GM12878 (cell line): Measurements from ENCODE around the gene DLG1. TPM values are rescaled to one million over a fixed set of nuclear protein-coding genes. Genes with fewer than 3 reads are reported as not detected.

ENCODE experiments used
- ATAC-seq: fragments of 200-7000 bp; cut with Tn5 transposase; 3 replicates; pipeline ENCODE4 v1.9.1; 2020; ENCODE audit warnings: mild to moderate bottlenecking, moderate library complexity
- BruUV-seq: library from RNA; stranded (reverse); fragments of 400-500 nt; replicated peaks from 2 replicates; lab custom pipeline; 2021; lab: Mats Ljungman, UMichigan
- CTCF ChIA-PET: fragments of 300-600 bp; sonication (Branson Sonifier 250); formaldehyde crosslinking; extraction: SDS; loops from one replicate; lab custom pipeline; 2021; ENCODE audit warnings: inconsistent platforms; lab: Yijun Ruan, JAX
- POLR2A ChIA-PET: fragments of 350-600 bp; formaldehyde crosslinking; extraction: SDS; loops from one replicate; lab custom pipeline; 2021; ENCODE audit warnings: inconsistent platforms; lab: Charles Lee
- RAD21 ChIA-PET: fragments of 300-600 bp; sonication (Branson Sonifier 250); formaldehyde crosslinking; loops from one replicate; lab custom pipeline; 2023; ENCODE audit warnings: antibody characterized with exemption; ENCODE audit not compliant: unreplicated experiment; lab: Charles Lee
- SMC1A ChIA-PET: fragments of 300-600 bp; sonication (Branson Sonifier 250); formaldehyde crosslinking; loops from one replicate; lab custom pipeline; 2023; ENCODE audit not compliant: unreplicated experiment, uncharacterized antibody; lab: Charles Lee
- DNase-seq: peaks from one replicate; pipeline ENCODE4 v3.0.0-alpha.2; 2011; ENCODE audit warnings: low read depth, low spot score
- FAIRE-seq: peaks from 3 replicates; lab custom pipeline; 2011; peaks lifted over from hg19 to GRCh38; lab: Jason Lieb, UNC
- H2AFZ ChIP-seq: 2 replicates; pipeline ENCODE4 v1.6.0; 2011; ENCODE audit warnings: low read depth, low read length, control low read depth; ENCODE audit not compliant: control insufficient read depth
- H3K27ac ChIP-seq: 2 replicates; pipeline ENCODE4 v1.5.1; 2011; ENCODE audit warnings: control low read depth; ENCODE audit not compliant: control insufficient read depth, insufficient read depth
- H3K27me3 ChIP-seq, 2 experiments: replicated peaks in 1 of 2; 2 replicates each; pipeline versions ENCODE4 v1.6.0 to v1.6.1; 2011; ENCODE audit warnings: low read length in 1 of 2; ENCODE audit not compliant: control insufficient read depth in 2 of 2, insufficient read depth in 2 of 2
- H3K36me3 ChIP-seq, 2 experiments: 2 replicates each; pipeline ENCODE4 v1.5.1; 2011; ENCODE audit warnings: low read length in 1 of 2; ENCODE audit not compliant: control insufficient read depth in 2 of 2, insufficient read depth in 2 of 2
- H3K4me1 ChIP-seq: 2 replicates; pipeline ENCODE4 v1.6.1; 2011; ENCODE audit warnings: mild to moderate bottlenecking, low read length, moderate library complexity, mixed read lengths; ENCODE audit not compliant: control insufficient read depth, insufficient read depth
- H3K4me2 ChIP-seq: 2 replicates; pipeline ENCODE4 v1.6.0; 2011; ENCODE audit warnings: control low read depth; ENCODE audit not compliant: control insufficient read depth, insufficient read depth
- H3K4me3 ChIP-seq: fragments of 200-600 bp; sonication (generic); 2 replicates; pipeline ENCODE4 v1.5.1; 2016
- H3K79me2 ChIP-seq: 2 replicates; pipeline ENCODE4 v1.6.0; 2011; ENCODE audit warnings: low read length; ENCODE audit not compliant: control insufficient read depth, insufficient read depth
- H3K9ac ChIP-seq: 2 replicates; pipeline ENCODE4 v1.8.0; 2011; ENCODE audit warnings: low read length, control low read depth, mixed read lengths; ENCODE audit not compliant: control insufficient read depth, insufficient read depth
- H3K9me3 ChIP-seq: replicated peaks from 3 replicates; pipeline ENCODE4 v1.5.1; 2011; ENCODE audit warnings: mild to moderate bottlenecking, low read length; ENCODE audit not compliant: control insufficient read depth, insufficient read depth
- H4K20me1 ChIP-seq: 2 replicates; pipeline ENCODE4 v1.6.0; 2011; ENCODE audit not compliant: control insufficient read depth, insufficient read depth
- ATF7 ChIP-seq: fragments of 450-650 bp; IDR thresholded peaks from 2 replicates; pipeline ENCODE4 v1.6.1; 2016; ENCODE audit warnings: low read depth, mild to moderate bottlenecking
- EZH2 ChIP-seq: IDR thresholded peaks from 2 replicates; pipeline ENCODE4 v1.6.1; 2012; ENCODE audit warnings: low read depth, mild to moderate bottlenecking, control low read depth, inconsistent platforms, low read length, borderline replicate concordance; ENCODE audit not compliant: control insufficient read depth
- JUND ChIP-seq: IDR thresholded peaks from 2 replicates; pipeline ENCODE4 v1.6.1; 2012; ENCODE audit warnings: low read depth, mild to moderate bottlenecking, low read length, improper control_type of control experiment, moderate library complexity
- LARP7 ChIP-seq: fragments of 450-650 bp; IDR thresholded peaks from 2 replicates; pipeline ENCODE4 v1.6.1; 2017; ENCODE audit warnings: mild to moderate bottlenecking
- MAX ChIP-seq: IDR thresholded peaks from 2 replicates; pipeline ENCODE4 v1.6.1; 2012; ENCODE audit warnings: low read depth, low read length, improper control_type of control experiment
- MXI1 ChIP-seq: fragments of 150-350 bp; IDR thresholded peaks from 2 replicates; pipeline ENCODE4 v1.6.1; 2011; ENCODE audit warnings: low read depth, mild to moderate bottlenecking, inconsistent platforms, low read length, improper control_type of control experiment
- NR2F1 ChIP-seq: fragments of 450-650 bp; conservative IDR thresholded peaks from 2 replicates; pipeline ENCODE4 v1.6.1; 2017; ENCODE audit warnings: mild to moderate bottlenecking
- RELB ChIP-seq: fragments of 450-650 bp; IDR thresholded peaks from 2 replicates; pipeline ENCODE4 v1.6.1; 2017; ENCODE audit warnings: low read depth, mild to moderate bottlenecking, moderate library complexity
- SIN3A ChIP-seq: IDR thresholded peaks from 2 replicates; pipeline ENCODE4 v1.6.1; 2012; ENCODE audit warnings: low read depth, low read length, improper control_type of control experiment
- SMAD5 ChIP-seq: IDR thresholded peaks from 2 replicates; pipeline ENCODE4 v1.6.1; 2016; ENCODE audit warnings: antibody characterized with exemption, low read depth
- TBL1XR1 ChIP-seq: IDR thresholded peaks from 2 replicates; pipeline ENCODE4 v1.6.1; 2012; ENCODE audit warnings: low read depth, low read length, improper control_type of control experiment
- TCF12 ChIP-seq: IDR thresholded peaks from 2 replicates; pipeline ENCODE4 v1.6.1; 2011; ENCODE audit warnings: low read depth, mild to moderate bottlenecking, low read length
- TCF3 ChIP-seq: IDR thresholded peaks from 2 replicates; pipeline ENCODE4 v1.6.1; 2012; ENCODE audit warnings: low read depth, mild to moderate bottlenecking, low read length, borderline replicate concordance; ENCODE audit not compliant: insufficient read depth
- USF2 ChIP-seq: IDR thresholded peaks from 2 replicates; pipeline ENCODE4 v1.6.1; 2011; ENCODE audit warnings: low read depth, low read length, improper control_type of control experiment, borderline replicate concordance
- ZZZ3 ChIP-seq: IDR thresholded peaks from 2 replicates; pipeline ENCODE4 v1.6.1; 2011; ENCODE audit warnings: low read depth; ENCODE audit not compliant: control insufficient read depth, insufficient read length
- WGBS: methylation state at CpG from one replicate; pipeline ENCODE4 v1.1.6; 2016; ENCODE audit warnings: low lambda C conversion rate; ENCODE audit not compliant: insufficient replicate concordance, insufficient coverage; ENCODE audit errors: missing lambda C conversion rate; 5-methylcytosine and 5-hydroxymethylcytosine counted together
- in situ Hi-C: fragments of 300-500 bp; cut with MboI; formaldehyde crosslinking; loops from 9 replicates; pipeline ENCODE4 v1.14.3; 2018; ENCODE audit warnings: mixed read lengths
- intact Hi-C: fragments of 100-400 bp; cut with micrococcal nuclease; formaldehyde crosslinking; loops from one replicate; pipeline ENCODE4 v1.14.2; 2022; ENCODE audit not compliant: unreplicated experiment
- polyA plus RNA-seq, 11 experiments: library from polyadenylated mRNA; depleted of rRNA in 4 of 11; unstranded in 6 of 11; stranded (reverse) in 5 of 11; fragments of >200 nt; fragmentation: Nextera tagmentation in 4 of 11; fragmentation: Illumina TruSeq in 1 of 11; extraction: Ambion mirVana in 4 of 11; extraction: Trizol in 1 of 11; gene quantifications; 1 replicate in 1 of 11; 2 replicates in 10 of 11; pipeline versions ENCODE4 v1.2.1 to v1.2.3, GENCODE V29; 2011 to 2016; ENCODE audit warnings: inconsistent platforms in 2 of 11, missing spikeins in 2 of 11, low read depth in 1 of 11
- total RNA-seq, 4 experiments: library from RNA; depleted of rRNA in 3 of 4; stranded (reverse); fragments of >200 nt in 3 of 4; fragmentation: Illumina TruSeq in 1 of 4; extraction: Trizol in 1 of 4; gene quantifications; 2 replicates each; pipeline versions ENCODE4 v1.2.1 to v1.2.3, GENCODE V29; 2013 to 2021

DLG1 gene
- total and polyA plus RNA-seq, 10 of the 15 experiments (the other 5 are each of a cell fraction or from before 2014, with no cell fraction given): 9.2 to 63.1 (median 40.1) TPM

GRCh38 chr3:197151580-197151979 is 146.8 kb downstream of the DLG1 start:
- no peak for FAIRE-seq
- POLR2A ChIA-PET: no interaction called here
- BruUV-seq: no TSS peak
- peaks cover 2% of the 10 kb centered on the region for H3K79me2 ChIP-seq
- SMC1A ChIA-PET: interaction anchor here (0.9 to 2.0 kb wide), 4 partner anchors 10 to 249 kb away, joined by 3 to 7 read pairs (median 4); no protein-coding TSS in a partner anchor
- H2AFZ ChIP-seq: no peak overlapping the region
- no peak overlapping the region for H3K4me3 ChIP-seq
- H3K9ac ChIP-seq: no peak overlapping the region
- RAD21 ChIA-PET: interaction anchor here (0.7 to 1.1 kb wide), 2 partner anchors 350 to 553 kb away, joined by 3 read pairs; no protein-coding TSS in a partner anchor
- in situ Hi-C loops: no loop called here
- H3K9me3 ChIP-seq: peaks cover 6% of the 10 kb centered on the region
- no peak for DNase-seq
- H3K4me1 ChIP-seq: no peaks in the 10 kb centered on the region
- WGBS: 95% methylated on average over 1 of the region's 1 CpG
- no peaks in the 10 kb centered on the region for H3K27me3 ChIP-seq
- TF ChIP-seq SIN3A: no peak
- no peak for TF ChIP-seq USF2
- no peak for TF ChIP-seq MAX
- no peak for TF ChIP-seq ZZZ3
- no peak for TF ChIP-seq TBL1XR1
- TF ChIP-seq JUND: no peak
- no peak for TF ChIP-seq RELB
- TF ChIP-seq LARP7: no peak
- TF ChIP-seq NR2F1: no peak
- no peak for TF ChIP-seq TCF12
- TF ChIP-seq ATF7: no peak
- TF ChIP-seq EZH2: no peak
- TF ChIP-seq MXI1: no peak
- TF ChIP-seq SMAD5: no peak
- no peak for TF ChIP-seq TCF3
- no peak overlapping the region for H3K27ac ChIP-seq
- H3K4me2 ChIP-seq: no peak overlapping the region
- H3K36me3 ChIP-seq: peaks cover 1 to 7% of the 10 kb centered on the region in 2 experiments; a peak in 3 of 4 replicates
- H4K20me1 ChIP-seq: no peaks in the 10 kb centered on the region
- intact Hi-C loops: no loop called here
- ATAC-seq: no peak
- CTCF ChIA-PET: interaction anchor here (0.7 to 1.0 kb wide), 3 partner anchors 26 to 104 kb away, joined by 3 to 4 read pairs (median 3); no protein-coding TSS in a partner anchor
